Activated T-helper 1 cell treated with anti-CD3 and anti-CD28 coated beads, Interleukin-12 subunit alpha, Interleukin-12 subunit beta, Interleukin-2, Interleukin-4 antibody, amounts not matched to agents 30 ng/mL and 10 ng/mL and 1 ng/mL, durations not matched to agents 14 hours and 24 hours and 36 hours (primary cell): ENCODE results near the gene ADRA2A. TPM values are rescaled to one million over a fixed set of nuclear protein-coding genes. Genes with fewer than 3 reads are reported as not detected.

Experiments
- DNase-seq: peaks from one replicate; pipeline ENCODE4 v3.0.0; 2021; ENCODE audit warnings: low spot score
- H3K27ac Mint-ChIP-seq: one replicate; pipeline ENCODE4 v1.8.0; 2021; ENCODE audit warnings: mild to moderate bottlenecking, mixed read lengths
- H3K27me3 Mint-ChIP-seq: one replicate; pipeline ENCODE4 v1.8.0; 2022; ENCODE audit warnings: mild to moderate bottlenecking, moderate library complexity, mixed read lengths; ENCODE audit not compliant: insufficient read depth
- H3K36me3 Mint-ChIP-seq: one replicate; pipeline ENCODE4 v1.8.0; 2021; ENCODE audit warnings: low read depth, mixed read lengths
- H3K4me1 Mint-ChIP-seq: one replicate; pipeline ENCODE4 v1.8.0; 2021; ENCODE audit warnings: low read depth, mixed read lengths
- H3K4me3 Mint-ChIP-seq: one replicate; pipeline ENCODE4 v1.8.0; 2021; ENCODE audit warnings: mild to moderate bottlenecking, moderate library complexity, mixed read lengths
- H3K9me3 Mint-ChIP-seq: one replicate; pipeline ENCODE4 v1.8.0; 2021; ENCODE audit warnings: mixed read lengths
- intact Hi-C: fragments of 100-400 bp; cut with micrococcal nuclease; formaldehyde crosslinking; loops from one replicate; pipeline ENCODE4 v1.15.1; 2024
- total RNA-seq: library from RNA; stranded (reverse); gene quantifications from 2 replicates; pipeline ENCODE4 v1.2.3, GENCODE V29; 2022

Gene ADRA2A
- total RNA-seq, 1 donor from 2014 or later: not detected

GRCh38 chr10:111077785-111078504 is 1.1 kb downstream of the ADRA2A start:
- Mint-ChIP-seq H3K36me3 (peaks cover 1% of the 10 kb centered on the region), H3K4me3 (peak overlapping the region; percentile 42), H3K9me3 (no peaks in the 10 kb centered on the region), H3K4me1 (no peaks in the 10 kb centered on the region), H3K27ac (no peak overlapping the region), H3K27me3 (peaks cover 52% of the 10 kb centered on the region)
- no peak for DNase-seq
- intact Hi-C loops: loop anchor here (2.0 to 10.0 kb wide), 3 partner anchors 159 to 435 kb away; partner anchors contain the start of genes BBIP1 and SHOC2

DNA sequence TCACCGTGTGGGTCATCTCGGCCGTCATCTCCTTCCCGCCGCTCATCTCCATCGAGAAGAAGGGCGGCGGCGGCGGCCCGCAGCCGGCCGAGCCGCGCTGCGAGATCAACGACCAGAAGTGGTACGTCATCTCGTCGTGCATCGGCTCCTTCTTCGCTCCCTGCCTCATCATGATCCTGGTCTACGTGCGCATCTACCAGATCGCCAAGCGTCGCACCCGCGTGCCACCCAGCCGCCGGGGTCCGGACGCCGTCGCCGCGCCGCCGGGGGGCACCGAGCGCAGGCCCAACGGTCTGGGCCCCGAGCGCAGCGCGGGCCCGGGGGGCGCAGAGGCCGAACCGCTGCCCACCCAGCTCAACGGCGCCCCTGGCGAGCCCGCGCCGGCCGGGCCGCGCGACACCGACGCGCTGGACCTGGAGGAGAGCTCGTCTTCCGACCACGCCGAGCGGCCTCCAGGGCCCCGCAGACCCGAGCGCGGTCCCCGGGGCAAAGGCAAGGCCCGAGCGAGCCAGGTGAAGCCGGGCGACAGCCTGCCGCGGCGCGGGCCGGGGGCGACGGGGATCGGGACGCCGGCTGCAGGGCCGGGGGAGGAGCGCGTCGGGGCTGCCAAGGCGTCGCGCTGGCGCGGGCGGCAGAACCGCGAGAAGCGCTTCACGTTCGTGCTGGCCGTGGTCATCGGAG is 1.8 kb downstream of the ADRA2A start:
- peaks cover 47% of the 10 kb centered on the region for H3K27me3 Mint-ChIP-seq
- H3K9me3 Mint-ChIP-seq: no peaks in the 10 kb centered on the region

GRCh38 chr10:111079241-111079760 is 2.5 kb downstream of the ADRA2A start:
- no peak for DNase-seq
- Mint-ChIP-seq H3K4me1 (no peaks in the 10 kb centered on the region), H3K9me3 (no peaks in the 10 kb centered on the region), H3K4me3 (peak overlapping the region; percentile 47), H3K36me3 (peaks cover 1% of the 10 kb centered on the region), H3K27me3 (peaks cover 42% of the 10 kb centered on the region), H3K27ac (peak overlapping the region; percentile 58)
- intact Hi-C loops: loop anchor here (10.0 kb wide), 1 partner anchor 334 kb away; no protein-coding TSS in a partner anchor

More for the DNA sequence above, 1.8 kb downstream of the ADRA2A start:
- Mint-ChIP-seq H3K4me1 (no peaks in the 10 kb centered on the region), H3K4me3 (no peak overlapping the region), H3K36me3 (peaks cover 1% of the 10 kb centered on the region), H3K27ac (no peak overlapping the region)
- DNase-seq: no peak
- intact Hi-C loops: loop anchor here (10.0 kb wide), 1 partner anchor 334 kb away; no protein-coding TSS in a partner anchor

- H3K27ac Mint-ChIP-seq: no peak overlapping the region
- H3K9me3 Mint-ChIP-seq: no peaks in the 10 kb centered on the region
- intact Hi-C loops: loop anchor here (10.0 kb wide), 1 partner anchor 335 kb away; no protein-coding TSS in a partner anchor
- H3K36me3 Mint-ChIP-seq: peaks cover 1% of the 10 kb centered on the region
- H3K27me3 Mint-ChIP-seq: peaks cover 39% of the 10 kb centered on the region
- no peak for DNase-seq
- no peak overlapping the region for H3K4me3 Mint-ChIP-seq
- no peaks in the 10 kb centered on the region for H3K4me1 Mint-ChIP-seq
These were observed 3.0 kb downstream of the ADRA2A start for GRCh38 chr10:111079781-111080180.

- Mint-ChIP-seq H3K4me3 (no peak overlapping the region), H3K27ac (no peak overlapping the region), H3K27me3 (peaks cover 34% of the 10 kb centered on the region), H3K36me3 (peaks cover 1% of the 10 kb centered on the region), H3K4me1 (no peaks in the 10 kb centered on the region), H3K9me3 (no peaks in the 10 kb centered on the region)
- intact Hi-C loops: no loop called here
- DNase-seq: no peak
These were observed 3.4 kb downstream of the ADRA2A start for GRCh38 chr10:111080224-111080623.

GRCh38 chr10:111081595-111081994 is 4.8 kb downstream of the ADRA2A start:
- Mint-ChIP-seq H3K27ac (no peak overlapping the region), H3K36me3 (peaks cover 1% of the 10 kb centered on the region), H3K9me3 (no peaks in the 10 kb centered on the region), H3K4me3 (no peak overlapping the region), H3K27me3 (peaks cover 25% of the 10 kb centered on the region), H3K4me1 (no peaks in the 10 kb centered on the region)
- intact Hi-C loops: no loop called here
- DNase-seq: no peak

GRCh38 chr10:111082102-111082975 is 5.5 kb downstream of the ADRA2A start:
- intact Hi-C loops: no loop called here
- Mint-ChIP-seq H3K27ac (no peak overlapping the region), H3K4me1 (no peaks in the 10 kb centered on the region), H3K9me3 (no peaks in the 10 kb centered on the region), H3K4me3 (no peak overlapping the region), H3K27me3 (peaks cover 24% of the 10 kb centered on the region), H3K36me3 (peaks cover 1% of the 10 kb centered on the region)
- DNase-seq: no peak

DNA sequence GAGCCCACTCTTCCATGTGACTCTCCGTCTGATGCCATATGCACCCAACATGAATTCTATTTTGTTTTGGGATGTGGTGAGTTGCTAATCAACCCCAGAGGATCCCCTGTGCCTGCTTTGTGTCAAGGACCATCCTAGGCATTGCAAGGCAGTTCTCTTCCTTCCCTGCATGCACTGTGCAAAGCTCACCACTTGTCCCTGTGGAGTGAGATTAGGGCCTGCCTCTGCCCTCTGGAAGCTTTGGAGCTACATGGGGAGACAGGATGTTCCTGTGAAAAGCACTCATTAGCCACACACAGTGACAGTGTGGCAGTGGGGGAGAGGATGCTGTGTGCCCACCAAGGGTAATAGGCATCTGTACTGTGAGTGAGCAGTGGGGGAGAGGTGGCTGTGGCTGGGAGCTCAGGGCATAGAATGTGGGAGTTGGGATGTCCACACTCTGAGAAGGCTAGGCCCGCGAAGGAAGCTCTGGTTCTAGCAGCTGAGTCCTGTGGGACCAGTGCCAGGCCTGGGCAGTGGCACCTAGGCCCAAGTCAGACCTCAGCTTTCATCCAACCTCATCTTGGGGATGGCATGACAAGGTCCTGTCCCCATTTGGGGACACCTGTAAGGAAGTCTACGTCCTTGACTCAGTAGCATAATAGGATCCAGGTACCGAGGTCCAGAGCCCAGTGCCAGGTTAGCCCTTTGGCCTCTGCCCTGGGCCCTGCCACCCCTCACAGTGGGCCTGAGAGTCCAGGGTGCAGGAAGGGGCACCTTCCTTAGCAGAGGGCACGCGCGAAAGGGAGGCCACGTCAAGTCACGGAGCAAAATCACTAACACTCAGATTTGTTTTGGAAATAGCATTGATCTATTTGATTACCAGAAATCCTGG is 6.6 kb downstream of the ADRA2A start:
- Mint-ChIP-seq H3K27me3 (peaks cover 16% of the 10 kb centered on the region), H3K4me1 (no peaks in the 10 kb centered on the region), H3K27ac (no peak overlapping the region), H3K9me3 (no peaks in the 10 kb centered on the region), H3K4me3 (no peak overlapping the region), H3K36me3 (no peaks in the 10 kb centered on the region)
- intact Hi-C loops: no loop called here
- DNase-seq: no peak

GRCh38 chr10:111084366-111085255 is 7.8 kb downstream of the ADRA2A start:
- no peak for DNase-seq
- H3K9me3 Mint-ChIP-seq: no peaks in the 10 kb centered on the region
- no peaks in the 10 kb centered on the region for H3K4me1 Mint-ChIP-seq
- intact Hi-C loops: no loop called here
- no peak overlapping the region for H3K27ac Mint-ChIP-seq
- no peak overlapping the region for H3K4me3 Mint-ChIP-seq
- H3K36me3 Mint-ChIP-seq: no peaks in the 10 kb centered on the region
- H3K27me3 Mint-ChIP-seq: peaks cover 11% of the 10 kb centered on the region

DNA sequence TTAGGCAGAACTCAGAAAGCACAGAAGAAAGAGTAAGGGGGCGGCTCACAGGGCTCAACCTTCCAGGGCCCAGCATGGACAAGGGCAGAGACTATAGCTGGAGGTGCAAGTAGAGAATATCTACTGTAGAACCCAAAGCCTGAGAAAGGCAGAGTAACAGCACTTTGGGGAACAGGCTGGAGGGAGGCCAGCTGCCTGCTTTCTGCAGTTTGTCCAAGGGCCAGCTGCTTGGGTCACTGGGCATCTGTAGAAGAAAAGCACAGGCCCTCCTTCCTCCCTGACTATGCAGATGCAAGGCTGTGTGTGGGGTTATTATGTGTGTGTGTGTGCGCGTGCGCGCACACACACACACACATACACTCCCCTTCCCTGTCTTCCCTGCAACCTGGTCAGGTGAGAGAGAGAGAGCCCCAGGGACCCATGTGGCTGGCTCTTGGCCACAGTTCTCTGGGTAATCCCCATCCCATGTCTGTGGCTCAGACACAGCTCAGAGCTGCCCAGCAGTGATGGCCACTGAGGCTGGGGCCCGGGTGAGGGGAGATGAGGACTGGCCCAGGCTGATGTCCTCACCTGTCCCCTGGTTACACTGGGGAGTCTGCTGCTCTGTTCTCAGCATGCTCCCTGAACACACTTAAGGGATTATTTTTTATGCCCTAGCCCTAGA is 9.0 kb downstream of the ADRA2A start:
- Mint-ChIP-seq H3K9me3 (no peaks in the 10 kb centered on the region), H3K27me3 (peaks cover 12% of the 10 kb centered on the region), H3K36me3 (no peaks in the 10 kb centered on the region), H3K4me3 (no peak overlapping the region), H3K27ac (no peak overlapping the region), H3K4me1 (no peaks in the 10 kb centered on the region)
- intact Hi-C loops: no loop called here
- no peak for DNase-seq

GRCh38 chr10:111086574-111086973 is 9.7 kb downstream of the ADRA2A start:
- Mint-ChIP-seq H3K27me3 (peaks cover 15% of the 10 kb centered on the region), H3K27ac (no peak overlapping the region), H3K36me3 (no peaks in the 10 kb centered on the region), H3K9me3 (no peaks in the 10 kb centered on the region), H3K4me3 (no peak overlapping the region), H3K4me1 (no peaks in the 10 kb centered on the region)
- intact Hi-C loops: no loop called here
- DNase-seq: no peak
